SK-N-MC (cell line): Measurements from ENCODE around the gene CAPN13.

ENCODE experiments used
- EZH2 ChIP-seq: fragments of 200-600 bp; sonication (generic); IDR thresholded peaks from one replicate; pipeline ENCODE4 v1.6.1; 2017; ENCODE audit warnings: antibody characterized with exemption
- POLR2AphosphoS5 ChIP-seq: IDR thresholded peaks from 2 replicates; pipeline ENCODE4 v1.6.1; 2012; ENCODE audit warnings: mild to moderate bottlenecking, low read depth, low read length, borderline replicate concordance

GRCh38 chr2:30722936-30723725, 84.1 kb downstream of the CAPN13 start:
- TF ChIP-seq POLR2AphosphoS5 (no peak), EZH2 (no peak)
